B cell (primary cell): ENCODE results near the gene DLX2. TPM values are rescaled to one million over a fixed set of nuclear protein-coding genes. Genes with fewer than 3 reads are reported as not detected.

Experiments used
- ATAC-seq: fragments of 200-7000 bp; cut with Tn5 transposase; one replicate; pipeline ENCODE4 v1.10.0; 2021; ENCODE audit warnings: low read depth, mild to moderate bottlenecking, moderate number of reproducible peaks, moderate library complexity
- CTCF ChIA-PET: fragments of 350-600 bp; sonication (Branson Sonifier 250); formaldehyde crosslinking; loops from one replicate; lab custom pipeline; 2021; ENCODE audit warnings: antibody characterized with exemption, inconsistent platforms; lab: Charles Lee
- POLR2A ChIA-PET: fragments of 350-600 bp; sonication (Branson Sonifier 250); formaldehyde crosslinking; loops from one replicate; lab custom pipeline; 2021; ENCODE audit warnings: antibody characterized with exemption; lab: Charles Lee
- DNase-seq: peaks from one replicate; pipeline ENCODE4 v3.0.0; 2013
- H2AFZ ChIP-seq: 2 replicates; pipeline ENCODE4 v1.6.1; 2012; ENCODE audit warnings: mild to moderate bottlenecking, low read depth, low read length; ENCODE audit not compliant: insufficient read depth, poor library complexity, severe bottlenecking
- H3K27ac ChIP-seq, 2 donors: 1 replicate in 1 of 2; 2 replicates in 1 of 2; pipeline ENCODE4 v1.5.1; 2012 to 2013; ENCODE audit warnings: low read length in 2 of 2, mild to moderate bottlenecking in 2 of 2, moderate library complexity in 1 of 2
- H3K27me3 ChIP-seq, 4 experiments: fragments of 200-600 bp in 1 of 4; sonication (generic) in 1 of 4; replicated peaks in 1 of 4; 1 replicate in 2 of 4; 2 replicates in 2 of 4; pipeline versions ENCODE4 v1.6.1 to v1.7.0; 2013 to 2016; ENCODE audit warnings: low read length in 3 of 4, mild to moderate bottlenecking in 2 of 4, mixed read lengths in 1 of 4, moderate library complexity in 1 of 4; ENCODE audit not compliant: insufficient read depth in 4 of 4, control insufficient read depth in 3 of 4; ENCODE audit errors: control extremely low read depth in 1 of 4
- H3K36me3 ChIP-seq, 2 experiments: replicated peaks in 1 of 2; 1 replicate in 1 of 2; 2 replicates in 1 of 2; pipeline versions ENCODE4 v1.6.1 to v1.7.1; 2013; ENCODE audit warnings: low read length in 1 of 2; ENCODE audit not compliant: insufficient read depth in 2 of 2, control insufficient read depth in 1 of 2; ENCODE audit errors: control extremely low read depth in 1 of 2, extremely low read depth in 1 of 2
- H3K4me1 ChIP-seq, 2 donors: fragments of 200-600 bp in 1 of 2; sonication (generic) in 1 of 2; 1 replicate in 1 of 2; 2 replicates in 1 of 2; pipeline versions ENCODE4 v1.5.1 to v1.6.1; 2013 to 2017; ENCODE audit warnings: low read length in 2 of 2; ENCODE audit not compliant: control insufficient read depth in 2 of 2, insufficient read depth in 2 of 2
- H3K4me2 ChIP-seq: replicated peaks from 2 replicates; pipeline ENCODE3; 2012; ENCODE audit warnings: mild to moderate bottlenecking, low read depth, low read length; ENCODE audit not compliant: poor library complexity, severe bottlenecking
- H3K4me3 ChIP-seq, 5 experiments: fragments of 200-600 bp in 1 of 5; sonication (generic) in 1 of 5; 1 replicate in 3 of 5; 2 replicates in 2 of 5; pipeline versions ENCODE4 v1.5.1 to v1.7.0; 2011 to 2016; ENCODE audit warnings: low read length in 4 of 5, mild to moderate bottlenecking in 4 of 5, low read depth in 2 of 5, control low read depth in 1 of 5, moderate library complexity in 1 of 5; ENCODE audit not compliant: insufficient read depth in 1 of 5; ENCODE audit errors: control extremely low read depth in 1 of 5, extremely low read depth in 1 of 5
- H3K79me2 ChIP-seq: fragments of 200-600 bp; sonication (generic); one replicate; pipeline ENCODE4 v1.6.0; 2016; ENCODE audit warnings: low read length; ENCODE audit not compliant: control insufficient read depth, insufficient read depth
- H3K9ac ChIP-seq: fragments of 200-600 bp; sonication (generic); 2 replicates; pipeline ENCODE4 v1.6.1; 2017; ENCODE audit warnings: mild to moderate bottlenecking, low read length, moderate library complexity
- H3K9me3 ChIP-seq, 3 donors: one replicate each; pipeline versions ENCODE4 v1.6.1 to v1.7.1; 2013; ENCODE audit warnings: low read length in 2 of 3; ENCODE audit not compliant: control insufficient read depth in 2 of 3, insufficient read depth in 1 of 3; ENCODE audit errors: control extremely low read depth in 1 of 3
- H4K20me1 ChIP-seq: 2 replicates; pipeline ENCODE4 v1.6.0; 2012; ENCODE audit warnings: mild to moderate bottlenecking, low read length; ENCODE audit not compliant: insufficient read depth, control insufficient read depth, poor library complexity, severe bottlenecking
- H3K27ac Mint-ChIP-seq: one replicate; pipeline ENCODE4 v1.8.0; 2021; ENCODE audit warnings: mixed read lengths
- H3K27me3 Mint-ChIP-seq: one replicate; pipeline ENCODE4 v1.8.0; 2021; ENCODE audit warnings: mixed read lengths
- H3K4me1 Mint-ChIP-seq: one replicate; pipeline ENCODE4 v1.8.0; 2021; ENCODE audit warnings: mixed read lengths
- H3K4me3 Mint-ChIP-seq: one replicate; pipeline ENCODE4 v1.8.0; 2021; ENCODE audit warnings: mixed read lengths
- H3K9me3 Mint-ChIP-seq: one replicate; pipeline ENCODE4 v1.8.0; 2022; ENCODE audit warnings: mixed read lengths; ENCODE audit not compliant: insufficient read depth
- EZH2 ChIP-seq: IDR thresholded peaks from 2 replicates; pipeline ENCODE4 v1.6.1; 2012; ENCODE audit warnings: borderline replicate concordance, low read depth, mild to moderate bottlenecking, moderate library complexity, low read length; ENCODE audit not compliant: insufficient read depth, poor library complexity, severe bottlenecking
- WGBS: methylation state at CpG from one replicate; pipeline ENCODE4 v1.1.5; 2013; ENCODE audit warnings: missing lambda C conversion rate; ENCODE audit not compliant: insufficient coverage; 5-methylcytosine and 5-hydroxymethylcytosine counted together
- intact Hi-C: fragments of 100-400 bp; cut with micrococcal nuclease; formaldehyde crosslinking; loops from one replicate; pipeline ENCODE4 v1.10.0; 2022
- polyA plus RNA-seq: library from polyadenylated mRNA; depleted of rRNA; stranded (reverse); fragments of >200 nt; gene quantifications from 2 replicates; pipeline ENCODE4 v1.2.3, GENCODE V29; 2012
- total RNA-seq, 2 donors: library from RNA; stranded (reverse); fragments of 120-200 nt in 1 of 2; gene quantifications; 1 replicate in 1 of 2; 2 replicates in 1 of 2; pipeline versions ENCODE4 v1.2.3 to v1.2.4, GENCODE V29; 2013 to 2022
- TF ChIP-seq, protein P1 (sequence below): fragments of 200-600 bp; IDR thresholded peaks from one replicate; pipeline ENCODE4 v1.8.0; 2022; ENCODE audit warnings: antibody characterized with exemption, mild to moderate bottlenecking

DLX2 gene
- total and polyA plus RNA-seq, 2 donors (not counting 1 experiment from before 2014, with no cell fraction given) = 0.13 to 0.52 TPM

- H3K36me3 ChIP-seq = no peaks in the 10 kb centered on the region
- H3K4me2 ChIP-seq = no peak overlapping the region
- no peaks in the 10 kb centered on the region for H3K79me2 ChIP-seq
- ATAC-seq (no peak), DNase-seq (no peak)
- Mint-ChIP-seq H3K27me3 (peaks cover 17% of the 10 kb centered on the region), H3K4me3 (no peak overlapping the region), H3K9me3 (no peaks in the 10 kb centered on the region), H3K4me1 (no peaks in the 10 kb centered on the region), H3K27ac (no peak overlapping the region)
- H3K27ac ChIP-seq = no peak overlapping the region
- H3K9me3 ChIP-seq = no peaks in the 10 kb centered on the region
- TF ChIP-seq, protein P1, sequence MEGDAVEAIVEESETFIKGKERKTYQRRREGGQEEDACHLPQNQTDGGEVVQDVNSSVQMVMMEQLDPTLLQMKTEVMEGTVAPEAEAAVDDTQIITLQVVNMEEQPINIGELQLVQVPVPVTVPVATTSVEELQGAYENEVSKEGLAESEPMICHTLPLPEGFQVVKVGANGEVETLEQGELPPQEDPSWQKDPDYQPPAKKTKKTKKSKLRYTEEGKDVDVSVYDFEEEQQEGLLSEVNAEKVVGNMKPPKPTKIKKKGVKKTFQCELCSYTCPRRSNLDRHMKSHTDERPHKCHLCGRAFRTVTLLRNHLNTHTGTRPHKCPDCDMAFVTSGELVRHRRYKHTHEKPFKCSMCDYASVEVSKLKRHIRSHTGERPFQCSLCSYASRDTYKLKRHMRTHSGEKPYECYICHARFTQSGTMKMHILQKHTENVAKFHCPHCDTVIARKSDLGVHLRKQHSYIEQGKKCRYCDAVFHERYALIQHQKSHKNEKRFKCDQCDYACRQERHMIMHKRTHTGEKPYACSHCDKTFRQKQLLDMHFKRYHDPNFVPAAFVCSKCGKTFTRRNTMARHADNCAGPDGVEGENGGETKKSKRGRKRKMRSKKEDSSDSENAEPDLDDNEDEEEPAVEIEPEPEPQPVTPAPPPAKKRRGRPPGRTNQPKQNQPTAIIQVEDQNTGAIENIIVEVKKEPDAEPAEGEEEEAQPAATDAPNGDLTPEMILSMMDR = no peak
- TF ChIP-seq EZH2 = no peak
- H4K20me1 ChIP-seq = no peaks in the 10 kb centered on the region
- ChIA-PET CTCF (interaction anchor here (1.2 kb wide), 1 partner anchor 24 kb away, joined by 3 read pairs; no protein-coding TSS in a partner anchor), POLR2A (no interaction called here)
- no peak overlapping the region for H3K4me3 ChIP-seq
- no peak overlapping the region for H2AFZ ChIP-seq
- no peaks in the 10 kb centered on the region for H3K4me1 ChIP-seq
- no peak overlapping the region for H3K9ac ChIP-seq
- intact Hi-C loops = no loop called here
- WGBS = no CpG with 5 or more reads among the region's 4 CpGs
- H3K27me3 ChIP-seq = peaks cover 0 to 5% (median 0%) of the 10 kb centered on the region in 4 experiments
Measured at GRCh38 chr2:172135446-172135845, 32.7 kb upstream of the DLX2 start.

DNA sequence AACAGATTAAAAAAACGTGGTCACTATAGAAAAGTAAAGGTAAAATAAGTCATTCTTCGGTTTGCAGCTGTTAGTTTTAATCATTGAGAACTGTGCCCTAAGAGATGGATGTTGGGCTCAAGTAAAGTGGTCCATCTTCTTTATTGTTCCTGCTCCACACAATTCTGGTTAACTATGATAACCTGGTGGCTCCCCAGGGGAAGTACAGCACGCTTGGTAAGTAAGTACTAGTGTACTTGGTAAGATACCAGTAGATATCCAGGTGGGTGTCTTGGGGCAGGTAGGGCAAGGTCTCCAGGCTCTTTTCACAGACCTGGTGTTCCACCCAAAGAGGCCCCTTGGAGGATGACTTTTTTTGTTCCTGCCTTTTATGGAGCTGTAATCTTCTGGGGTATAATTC, 31.6 kb upstream of the DLX2 start:
- no peak overlapping the region for H2AFZ ChIP-seq
- peaks cover 17% of the 10 kb centered on the region for H3K27me3 Mint-ChIP-seq
- ChIA-PET POLR2A (no interaction called here), CTCF (interaction anchor here (1.2 kb wide), 1 partner anchor 23 kb away, joined by 3 read pairs; no protein-coding TSS in a partner anchor)
- H3K4me1 Mint-ChIP-seq = no peaks in the 10 kb centered on the region
- H3K9ac ChIP-seq = no peak overlapping the region
- H3K4me2 ChIP-seq = no peak overlapping the region
- H3K27ac ChIP-seq = no peak overlapping the region
- 80% methylated on average over 1 of the region's 3 CpGs for WGBS
- DNase-seq (no peak), ATAC-seq (no peak)
- H3K4me3 ChIP-seq = no peak overlapping the region
- no peaks in the 10 kb centered on the region for H3K9me3 Mint-ChIP-seq
- intact Hi-C loops = no loop called here
- H3K79me2 ChIP-seq = no peaks in the 10 kb centered on the region
- H3K27me3 ChIP-seq = peaks cover 0 to 5% (median 0%) of the 10 kb centered on the region in 4 experiments
- H3K36me3 ChIP-seq = no peaks in the 10 kb centered on the region
- H3K9me3 ChIP-seq = no peaks in the 10 kb centered on the region
- TF ChIP-seq, protein P1 = no peak
- no peak for TF ChIP-seq EZH2
- no peak overlapping the region for H3K4me3 Mint-ChIP-seq
- no peak overlapping the region for H3K27ac Mint-ChIP-seq
- no peaks in the 10 kb centered on the region for H4K20me1 ChIP-seq
- H3K4me1 ChIP-seq = no peaks in the 10 kb centered on the region
